Muscle layer of duodenum (tissue), 2 donors: Measurements from ENCODE around the gene RAB40C.
A peak's percentile ranks its signal among the peaks of the same experiment; 100 is the strongest.

Source experiments
- H3K27ac ChIP-seq: one replicate; pipeline ENCODE4 v1.7.0; 2013; ENCODE audit warnings: mild to moderate bottlenecking, low read length
- H3K27me3 ChIP-seq: one replicate; pipeline ENCODE4 v1.7.0; 2013; ENCODE audit warnings: low read depth, mild to moderate bottlenecking, control low read depth, low read length
- H3K36me3 ChIP-seq, 2 donors: one replicate each; pipeline ENCODE4 v1.7.0; 2013; ENCODE audit warnings: low read length in 2 of 2, control low read depth in 1 of 2, mild to moderate bottlenecking in 1 of 2; ENCODE audit not compliant: insufficient read depth in 2 of 2, control insufficient read depth in 1 of 2
- H3K4me1 ChIP-seq, 2 donors: one replicate each; pipeline ENCODE4 v1.7.0; 2013; ENCODE audit warnings: low read length in 2 of 2, mild to moderate bottlenecking in 2 of 2, control low read depth in 1 of 2, moderate library complexity in 1 of 2; ENCODE audit not compliant: insufficient read depth in 2 of 2, control insufficient read depth in 1 of 2
- H3K4me3 ChIP-seq, 2 donors: one replicate each; pipeline ENCODE4 v1.7.0; 2013; ENCODE audit warnings: low read length in 2 of 2, low read depth in 1 of 2, mild to moderate bottlenecking in 1 of 2
- H3K9me3 ChIP-seq, 2 donors: one replicate each; pipeline ENCODE4 v1.7.0; 2013; ENCODE audit warnings: low read length in 2 of 2, control low read depth in 1 of 2, mild to moderate bottlenecking in 1 of 2; ENCODE audit not compliant: control insufficient read depth in 1 of 2
- donor health status: healthy.

Gene RAB40C

GRCh38 chr16:648781-649589, 59.1 kb downstream of the RAB40C start, which contains the start of gene WDR90:
Gene WDR90, plus strand, starts transcription at chr16:649365. Its CDS starts 52 bp downstream, at chr16:649417.
- peak within 1 kb of the TSS; percentile 54 to 86 for H3K4me3 ChIP-seq
- H3K27me3 ChIP-seq = no peaks in the 10 kb centered on the region
- peak within 1 kb of the TSS; percentile 79 for H3K27ac ChIP-seq
- H3K9me3 ChIP-seq = no peaks in the 10 kb centered on the region
- peaks cover 0 to 29% of the 10 kb centered on the region in 2 donors for H3K4me1 ChIP-seq
- peaks cover 0 to 6% of the 10 kb centered on the region in 2 donors for H3K36me3 ChIP-seq

DNA sequence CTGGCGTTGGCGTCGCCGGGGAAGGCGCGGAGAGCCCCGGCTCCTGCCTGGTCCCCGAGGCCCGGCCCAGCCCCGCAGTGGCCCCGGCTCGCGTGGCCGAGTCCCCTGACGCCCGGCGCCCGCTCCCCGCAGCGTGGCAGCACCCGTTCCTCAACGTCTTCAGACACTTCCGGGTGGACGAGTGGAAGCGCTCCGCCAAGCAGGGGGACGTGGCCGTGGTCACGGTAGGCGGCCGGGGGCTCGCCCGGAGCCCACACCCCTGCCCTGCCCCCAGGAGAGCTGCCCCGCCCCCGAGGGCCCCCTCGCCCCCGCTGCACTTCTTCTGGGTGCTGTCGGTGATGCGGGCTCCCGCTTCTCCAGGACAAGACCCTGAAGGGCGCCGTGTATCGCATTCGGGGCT, 59.8 kb downstream of the RAB40C start:
- H3K4me3 ChIP-seq = peak overlapping the region; percentile 30 to 86
- H3K27me3 ChIP-seq = no peaks in the 10 kb centered on the region
- peaks cover 0 to 6% of the 10 kb centered on the region in 2 donors for H3K36me3 ChIP-seq
- no peaks in the 10 kb centered on the region for H3K9me3 ChIP-seq
- H3K27ac ChIP-seq = no peak overlapping the region
- peaks cover 0 to 29% of the 10 kb centered on the region in 2 donors for H3K4me1 ChIP-seq

DNA sequence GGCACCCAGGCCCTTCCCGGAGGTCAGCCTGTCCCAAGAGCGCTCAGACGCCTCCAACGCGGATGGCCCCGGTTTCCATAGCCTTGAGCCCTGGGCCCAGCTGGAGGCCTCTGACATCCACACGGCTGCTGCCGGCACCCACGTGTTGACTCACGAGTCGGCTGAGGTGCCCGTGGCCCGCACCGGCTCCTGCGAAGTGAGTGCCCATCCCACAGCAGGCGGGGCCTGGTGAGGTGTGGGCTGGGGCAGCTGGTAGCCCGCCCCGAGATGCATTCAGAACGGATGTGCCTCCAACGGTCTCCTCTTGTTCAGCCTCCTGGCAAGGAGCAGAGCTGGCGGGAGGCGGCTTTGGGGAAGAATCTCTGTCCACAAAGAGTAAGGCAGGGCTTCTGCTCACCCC, 62.0 kb downstream of the RAB40C start:
- Histone ChIP-seq H3K36me3 (peaks cover 0 to 11% of the 10 kb centered on the region in 2 donors), H3K27me3 (no peaks in the 10 kb centered on the region), H3K4me3 (no peak overlapping the region), H3K4me1 (peaks cover 0 to 29% of the 10 kb centered on the region in 2 donors), H3K27ac (no peak overlapping the region), H3K9me3 (no peaks in the 10 kb centered on the region)

- no peak overlapping the region for H3K27ac ChIP-seq
- H3K36me3 ChIP-seq = peaks cover 0 to 16% of the 10 kb centered on the region in 2 donors
- H3K4me3 ChIP-seq = no peak overlapping the region
- H3K4me1 ChIP-seq = peaks cover 0 to 25% of the 10 kb centered on the region in 2 donors
- no peaks in the 10 kb centered on the region for H3K9me3 ChIP-seq
- H3K27me3 ChIP-seq = no peaks in the 10 kb centered on the region
Measured at GRCh38 chr16:652454-653305, 62.8 kb downstream of the RAB40C start.

DNA sequence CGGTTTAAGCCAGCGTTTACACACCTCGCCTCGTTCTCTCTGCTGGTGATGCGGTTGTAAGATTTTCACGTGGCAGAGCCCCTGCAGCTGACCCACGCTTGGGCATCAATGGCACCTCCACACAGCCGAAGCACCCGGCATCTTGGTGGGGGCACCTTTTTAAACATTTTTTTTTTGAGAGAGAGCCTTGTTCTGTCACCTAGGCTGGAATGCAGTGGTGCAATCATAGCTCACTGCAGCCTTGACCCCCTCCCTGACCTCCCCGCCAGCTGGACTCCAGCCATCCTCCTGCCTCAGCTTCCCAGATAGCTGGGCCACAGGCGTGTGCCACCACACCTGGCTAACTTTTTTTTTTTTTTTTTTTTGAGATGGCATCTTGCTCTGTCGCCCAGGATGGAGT, 64.2 kb downstream of the RAB40C start:
- no peak overlapping the region for H3K4me3 ChIP-seq
- no peaks in the 10 kb centered on the region for H3K9me3 ChIP-seq
- H3K27me3 ChIP-seq = no peaks in the 10 kb centered on the region
- H3K4me1 ChIP-seq = peaks cover 0 to 14% of the 10 kb centered on the region in 2 donors
- no peak overlapping the region for H3K27ac ChIP-seq
- H3K36me3 ChIP-seq = peaks cover 0 to 25% of the 10 kb centered on the region in 2 donors

- Histone ChIP-seq H3K4me1 (peaks cover 0 to 14% of the 10 kb centered on the region in 2 donors), H3K27ac (no peak overlapping the region), H3K27me3 (no peaks in the 10 kb centered on the region), H3K36me3 (peaks cover 0 to 20% of the 10 kb centered on the region in 2 donors), H3K4me3 (no peak overlapping the region), H3K9me3 (no peaks in the 10 kb centered on the region)
Measured at GRCh38 chr16:657487-657886, 67.6 kb downstream of the RAB40C start.

GRCh38 chr16:658679-659571, 69.1 kb downstream of the RAB40C start:
- Histone ChIP-seq H3K27ac (no peak overlapping the region), H3K36me3 (peaks cover 0 to 20% of the 10 kb centered on the region in 2 donors), H3K4me3 (no peak overlapping the region), H3K27me3 (no peaks in the 10 kb centered on the region), H3K9me3 (no peaks in the 10 kb centered on the region), H3K4me1 (peaks cover 0 to 14% of the 10 kb centered on the region in 2 donors)

GRCh38 chr16:659618-660017, 69.8 kb downstream of the RAB40C start:
- Histone ChIP-seq H3K4me3 (no peak overlapping the region), H3K4me1 (peaks cover 0 to 14% of the 10 kb centered on the region in 2 donors), H3K27ac (no peak overlapping the region), H3K27me3 (no peaks in the 10 kb centered on the region), H3K9me3 (no peaks in the 10 kb centered on the region), H3K36me3 (peaks cover 0 to 20% of the 10 kb centered on the region in 2 donors)

- Histone ChIP-seq H3K36me3 (peaks cover 0 to 20% of the 10 kb centered on the region in 2 donors), H3K27ac (no peak overlapping the region), H3K4me3 (no peak overlapping the region)
Measured at GRCh38 chr16:660132-660458, 70.2 kb downstream of the RAB40C start.

DNA sequence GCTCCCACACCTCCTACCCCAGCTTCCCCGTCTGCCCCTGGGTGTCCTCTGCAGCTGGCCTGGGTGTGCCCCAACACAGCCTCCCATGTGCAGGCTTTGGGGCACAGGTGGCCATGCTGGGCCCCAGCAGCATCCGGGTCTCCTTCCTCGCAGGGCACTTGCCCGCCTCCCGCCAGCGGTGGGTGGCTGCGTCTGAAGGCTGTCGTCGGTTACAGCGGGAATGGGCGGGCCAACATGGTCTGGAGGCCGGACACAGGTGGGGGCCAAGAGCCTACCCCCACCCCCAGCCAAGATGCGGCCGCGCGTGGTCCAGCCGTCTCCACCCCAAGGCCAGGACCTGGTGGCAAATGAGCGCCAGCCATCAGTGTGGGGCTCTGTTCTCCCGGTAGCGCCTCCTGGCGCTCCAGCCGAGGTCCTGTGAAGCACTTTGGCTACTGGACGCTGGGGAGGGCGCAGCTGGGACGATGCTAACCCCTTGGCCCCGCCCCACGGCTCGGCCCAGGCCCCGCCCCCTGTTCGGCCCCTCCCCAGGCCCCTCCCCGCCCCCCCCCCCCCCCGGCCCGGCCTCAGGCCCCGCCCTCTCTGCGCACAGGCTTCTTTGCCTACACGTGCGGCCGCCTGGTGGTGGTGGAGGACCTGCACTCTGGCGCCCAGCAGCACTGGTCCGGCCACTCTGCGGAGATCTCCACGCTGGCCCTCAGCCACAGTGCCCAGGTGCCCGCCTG, 70.8 kb downstream of the RAB40C start:
- Histone ChIP-seq H3K9me3 (no peaks in the 10 kb centered on the region), H3K4me3 (peak overlapping the region in 1 of 2 donors; percentile 35), H3K27me3 (no peaks in the 10 kb centered on the region), H3K27ac (no peak overlapping the region), H3K36me3 (peaks cover 0 to 20% of the 10 kb centered on the region in 2 donors), H3K4me1 (peaks cover 0 to 14% of the 10 kb centered on the region in 2 donors)

More at GRCh38 chr16:660132-660458, 70.2 kb downstream of the RAB40C start:
- Histone ChIP-seq H3K4me1 (peaks cover 0 to 14% of the 10 kb centered on the region in 2 donors), H3K9me3 (no peaks in the 10 kb centered on the region), H3K27me3 (no peaks in the 10 kb centered on the region)
